Transverse colon (tissue), 4 donors: ENCODE measurements around the gene AHI1.

Source experiments
- CTCF ChIP-seq, 5 experiments: fragments of 200-600 bp in 3 of 5; fragments of 450-650 bp in 2 of 5; sonication (generic) in 3 of 5; IDR thresholded peaks; 1 replicate in 2 of 5; 2 replicates in 3 of 5; pipeline ENCODE4 v1.5.1; 2016 to 2017; ENCODE audit warnings: antibody characterized with exemption in 5 of 5, inconsistent platforms in 3 of 5, mild to moderate bottlenecking in 2 of 5, moderate library complexity in 1 of 5
- EP300 ChIP-seq: sonication (generic); formaldehyde crosslinking; IDR thresholded peaks from one replicate; pipeline ENCODE4 v1.6.1; 2017; ENCODE audit warnings: antibody characterized with exemption, low read depth
- POLR2A ChIP-seq: fragments of 450-650 bp; IDR thresholded peaks from one replicate; pipeline ENCODE4 v1.6.1; 2016; ENCODE audit warnings: antibody characterized with exemption, mild to moderate bottlenecking, moderate library complexity
- POLR2AphosphoS5 ChIP-seq, 3 donors: sonication (generic); formaldehyde crosslinking; IDR thresholded peaks; one replicate each; pipeline ENCODE4 v1.6.1; 2016; ENCODE audit warnings: antibody characterized with exemption in 3 of 3

GRCh38 chr6:135260612-135261011 lies 236.9 kb downstream of the AHI1 start:
- TF ChIP-seq CTCF (IDR thresholded peaks at IDR 0.05) (no peak), POLR2A (no peak), POLR2AphosphoS5 (IDR thresholded peaks at IDR 0.05) (no peak), EP300 (no peak)
